Tibial nerve (tissue), 4 donors: ENCODE results near the gene KRTAP5-1.

Experiments used
- CTCF ChIP-seq, 5 experiments: fragments of 200-600 bp in 3 of 5; fragments of 450-650 bp in 2 of 5; sonication (generic) in 3 of 5; IDR thresholded peaks; one replicate each; pipeline ENCODE4 v1.5.1; 2016 to 2019; ENCODE audit warnings: antibody characterized with exemption in 5 of 5, mild to moderate bottlenecking in 3 of 5, moderate library complexity in 2 of 5
- EP300 ChIP-seq, 2 donors: sonication (generic); formaldehyde crosslinking; IDR thresholded peaks; one replicate each; pipeline ENCODE4 v1.6.1; 2017; ENCODE audit warnings: antibody characterized with exemption in 2 of 2, mild to moderate bottlenecking in 1 of 2
- POLR2A ChIP-seq, 2 donors: fragments of 450-650 bp; IDR thresholded peaks; one replicate each; pipeline ENCODE4 v1.6.1; 2017; ENCODE audit warnings: antibody characterized with exemption in 2 of 2, mild to moderate bottlenecking in 2 of 2, moderate library complexity in 2 of 2

- TF ChIP-seq CTCF (IDR thresholded peaks at IDR 0.05) (no peak), EP300 (IDR thresholded peaks at IDR 0.05) (no peak), POLR2A (IDR thresholded peaks at IDR 0.05) (no peak)
Measured at GRCh38 chr11:1542267-1542666, 42.8 kb downstream of the KRTAP5-1 start.
